GM23248 (cell line): ENCODE measurements around the gene PCED1A.

Experiments
- EZH2 ChIP-seq: fragments of 200-600 bp; sonication (generic); IDR thresholded peaks from 2 replicates; pipeline ENCODE4 v1.6.1; 2018; ENCODE audit warnings: antibody characterized with exemption, mild to moderate bottlenecking; ENCODE audit not compliant: insufficient read depth, poor library complexity, severe bottlenecking
- EZH2phosphoT487 ChIP-seq: fragments of 200-600 bp; sonication (generic); IDR thresholded peaks from 2 replicates; pipeline ENCODE4 v1.6.1; 2018; ENCODE audit warnings: antibody characterized with exemption, moderate library complexity, mild to moderate bottlenecking, low read depth; ENCODE audit not compliant: insufficient read depth

GRCh38 chr20:2847802-2848201 is 7.3 kb upstream of the PCED1A start:
- TF ChIP-seq EZH2phosphoT487, result no peak
- no peak for TF ChIP-seq EZH2
